H9 (cell line): ENCODE data around the gene DIS3L. TPM values are rescaled to one million over a fixed set of nuclear protein-coding genes. Genes with fewer than 3 reads are reported as not detected.
"Not testable (repeated sequence)": the region's sequence is repeated elsewhere in the genome, so short reads cannot be mapped to it uniquely, and the experiment has no call there.

Experiments
- DNase-seq: peaks from one replicate; pipeline ENCODE4 v3.0.0-alpha.2; 2017
- H2AFZ ChIP-seq: one replicate; pipeline ENCODE4 v1.6.1; 2013; ENCODE audit warnings: mild to moderate bottlenecking, low read length, control low read depth, moderate library complexity
- H2AK5ac ChIP-seq: 2 replicates; pipeline ENCODE4 v1.6.1; 2013; ENCODE audit warnings: low read length, control low read depth, mixed read lengths; ENCODE audit not compliant: insufficient read length
- H2BK120ac ChIP-seq: one replicate; pipeline ENCODE4 v1.6.1; 2013; ENCODE audit warnings: low read depth, mild to moderate bottlenecking, low read length, control low read depth, inconsistent platforms; ENCODE audit not compliant: poor library complexity, severe bottlenecking
- H2BK12ac ChIP-seq: 2 replicates; pipeline ENCODE4 v1.6.1; 2013; ENCODE audit warnings: low read length, control low read depth, mixed read lengths, low read depth; ENCODE audit not compliant: insufficient read length
- H2BK15ac ChIP-seq: 2 replicates; pipeline ENCODE4 v1.6.1; 2013; ENCODE audit warnings: low read depth, low read length, control low read depth
- H2BK20ac ChIP-seq: one replicate; pipeline ENCODE4 v1.6.1; 2013; ENCODE audit warnings: low read depth, mild to moderate bottlenecking, low read length, control low read depth, inconsistent platforms; ENCODE audit not compliant: poor library complexity, severe bottlenecking
- H2BK5ac ChIP-seq: 2 replicates; pipeline ENCODE4 v1.6.1; 2013; ENCODE audit warnings: low read length, control low read depth, mixed read lengths; ENCODE audit not compliant: insufficient read length
- H3K14ac ChIP-seq: 2 replicates; pipeline ENCODE4 v1.6.1; 2013; ENCODE audit warnings: low read length, control low read depth; ENCODE audit not compliant: insufficient read depth
- H3K18ac ChIP-seq: 2 replicates; pipeline ENCODE4 v1.6.1; 2013; ENCODE audit warnings: low read depth, mild to moderate bottlenecking, mixed read lengths, low read length, control low read depth; ENCODE audit not compliant: insufficient read length
- H3K23ac ChIP-seq: 2 replicates; pipeline ENCODE4 v1.6.1; 2013; ENCODE audit warnings: low read length, control low read depth, mixed read lengths, low read depth; ENCODE audit not compliant: insufficient read length
- H3K23me2 ChIP-seq: 2 replicates; pipeline ENCODE4 v1.6.1; 2013; ENCODE audit warnings: low read depth, mild to moderate bottlenecking, mixed read lengths, low read length, control low read depth; ENCODE audit not compliant: insufficient read length, poor library complexity, severe bottlenecking
- H3K27ac ChIP-seq: 2 replicates; pipeline ENCODE4 v1.5.1; 2013; ENCODE audit warnings: low read length, control low read depth, mixed read lengths, low read depth; ENCODE audit not compliant: insufficient read length
- H3K27me3 ChIP-seq: 2 replicates; pipeline ENCODE4 v1.6.1; 2013; ENCODE audit warnings: low read length, control low read depth, inconsistent platforms; ENCODE audit not compliant: insufficient read depth
- H3K4ac ChIP-seq: 2 replicates; pipeline ENCODE4 v1.6.1; 2013; ENCODE audit warnings: low read depth, mild to moderate bottlenecking, control low read depth, inconsistent platforms, low read length, moderate library complexity
- H3K4me1 ChIP-seq: 2 replicates; pipeline ENCODE4 v1.6.1; 2013; ENCODE audit warnings: low read length, control low read depth, inconsistent platforms; ENCODE audit not compliant: insufficient read depth
- H3K4me2 ChIP-seq: 2 replicates; pipeline ENCODE4 v1.6.1; 2013; ENCODE audit warnings: low read length, control low read depth, mixed read lengths; ENCODE audit not compliant: insufficient read length, insufficient read depth
- H3K56ac ChIP-seq: 2 replicates; pipeline ENCODE4 v1.6.1; 2013; ENCODE audit warnings: low read depth, mild to moderate bottlenecking, mixed read lengths, low read length, control low read depth; ENCODE audit not compliant: insufficient read length
- H3K79me1 ChIP-seq: 2 replicates; pipeline ENCODE4 v1.6.1; 2013; ENCODE audit warnings: low read depth, mild to moderate bottlenecking, moderate library complexity, low read length, control low read depth, inconsistent platforms; ENCODE audit not compliant: insufficient read depth, poor library complexity, severe bottlenecking
- H3K79me2 ChIP-seq: 2 replicates; pipeline ENCODE4 v1.6.1; 2013; ENCODE audit warnings: low read length, control low read depth, inconsistent platforms; ENCODE audit not compliant: insufficient read depth
- H3K9ac ChIP-seq: 2 replicates; pipeline ENCODE4 v1.6.1; 2013; ENCODE audit warnings: low read length, control low read depth, mixed read lengths; ENCODE audit not compliant: insufficient read length; ENCODE audit errors: extremely low read depth
- H3K9me3 ChIP-seq: one replicate; pipeline ENCODE4 v1.6.1; 2013; ENCODE audit warnings: low read depth, low read length, inconsistent platforms; ENCODE audit not compliant: control insufficient read depth
- H3T11ph ChIP-seq: one replicate; pipeline ENCODE4 v1.6.1; 2013; ENCODE audit warnings: mild to moderate bottlenecking, low read length, control low read depth, inconsistent platforms
- H4K20me1 ChIP-seq: one replicate; pipeline ENCODE4 v1.6.1; 2013; ENCODE audit not compliant: control insufficient read depth, insufficient read length, insufficient read depth
- H4K5ac ChIP-seq: 2 replicates; pipeline ENCODE4 v1.6.1; 2013; ENCODE audit warnings: low read depth, mild to moderate bottlenecking, mixed read lengths, low read length, control low read depth; ENCODE audit not compliant: insufficient read length
- H4K8ac ChIP-seq: replicated peaks from 2 replicates; pipeline ENCODE4 v1.6.1; 2013; ENCODE audit warnings: low read length, control low read depth, mixed read lengths, low read depth; ENCODE audit not compliant: insufficient read length
- H4K91ac ChIP-seq: 2 replicates; pipeline ENCODE4 v1.6.1; 2013; ENCODE audit warnings: low read depth, mild to moderate bottlenecking, moderate library complexity, mixed read lengths, low read length, control low read depth; ENCODE audit not compliant: insufficient read length
- H3K27ac Mint-ChIP-seq, 3 experiments: 2 replicates in 2 of 3; 3 replicates in 1 of 3; pipeline ENCODE4 v1.8.0; 2020 to 2021; ENCODE audit warnings: mixed read lengths in 3 of 3, mild to moderate bottlenecking in 1 of 3, moderate library complexity in 1 of 3
- H3K27me3 Mint-ChIP-seq: 2 replicates; pipeline ENCODE4 v1.8.0; 2021; ENCODE audit warnings: low read depth, mild to moderate bottlenecking, moderate library complexity, mixed read lengths
- H3K36me3 Mint-ChIP-seq, 3 experiments: 2 replicates in 2 of 3; 3 replicates in 1 of 3; pipeline ENCODE4 v1.8.0; 2020 to 2021; ENCODE audit warnings: low read depth in 3 of 3, mixed read lengths in 3 of 3; ENCODE audit not compliant: insufficient read depth in 1 of 3
- H3K4me1 Mint-ChIP-seq, 2 experiments: 2 replicates each; pipeline ENCODE4 v1.8.0; 2020; ENCODE audit warnings: mixed read lengths in 2 of 2
- H3K4me3 Mint-ChIP-seq, 2 experiments: 2 replicates in 1 of 2; 3 replicates in 1 of 2; pipeline ENCODE4 v1.8.0; 2020 to 2021; ENCODE audit warnings: mild to moderate bottlenecking in 2 of 2, mixed read lengths in 2 of 2, moderate library complexity in 1 of 2
- H3K9me3 Mint-ChIP-seq, 2 experiments: 2 replicates in 1 of 2; 3 replicates in 1 of 2; pipeline ENCODE4 v1.8.0; 2020; ENCODE audit warnings: mild to moderate bottlenecking in 2 of 2, mixed read lengths in 2 of 2, moderate library complexity in 1 of 2
- WGBS: extraction: QIAGEN DNeasy Blood & Tissue Kit; methylation state at CpG from one replicate; pipeline ENCODE4 v1.1.7; 2013; ENCODE audit warnings: missing lambda C conversion rate, low lambda C conversion rate, mixed read lengths; ENCODE audit not compliant: insufficient read length; ENCODE audit errors: extremely low coverage; 5-methylcytosine and 5-hydroxymethylcytosine counted together
- total RNA-seq: library from RNA; stranded (reverse); gene quantifications from 2 replicates; pipeline ENCODE4 v1.2.1, GENCODE V29; 2021
- TF ChIP-seq, protein P1 (sequence below): fragments of 200-600 bp; sonication (generic); conservative IDR thresholded peaks from 3 replicates; pipeline ENCODE4 v1.8.0; 2021; ENCODE audit warnings: antibody characterized with exemption, mild to moderate bottlenecking

DIS3L gene
- total RNA-seq, 1 experiment from 2014 or later, result 30.2 TPM

- Histone ChIP-seq H3K14ac (no peak overlapping the region), H2BK20ac (no peak overlapping the region), H2BK120ac (no peak overlapping the region), H4K8ac (no peak overlapping the region), H4K91ac (no peak overlapping the region), H2BK15ac (no peak overlapping the region), H3K18ac (no peak overlapping the region), H3K27me3 (no peaks in the 10 kb centered on the region), H3K23ac (no peak overlapping the region), H2AK5ac (no peak overlapping the region), H3K4me2 (no peak overlapping the region), H3K4ac (no peak overlapping the region), H3K23me2 (no peaks in the 10 kb centered on the region), H3K9ac (no peak overlapping the region), H3K9me3 (no peaks in the 10 kb centered on the region), H3K56ac (no peak overlapping the region), H2BK5ac (no peak overlapping the region), H3K4me1 (no peaks in the 10 kb centered on the region), H3K27ac (no peak overlapping the region), H4K5ac (no peak overlapping the region), H3K79me1 (no peaks in the 10 kb centered on the region), H2AFZ (no peak overlapping the region), H4K20me1 (no peaks in the 10 kb centered on the region), H3K79me2 (no peaks in the 10 kb centered on the region), H2BK12ac (no peak overlapping the region), H3T11ph (no peak overlapping the region)
- no peak for DNase-seq
- Mint-ChIP-seq H3K36me3 (peaks cover 25 to 73% (median 62%) of the 10 kb centered on the region in 3 experiments; a peak in 6 of 7 replicates), H3K9me3 (no peaks in the 10 kb centered on the region), H3K4me1 (0 out of 4 replicates have a peak, but pooled peaks cover 0 to under 1% of the 10 kb centered on the region in 2 experiments), H3K27ac (no peak overlapping the region; a peak in 1 of 7 replicates), H3K27me3 (no peaks in the 10 kb centered on the region), H3K4me3 (no peak overlapping the region)
- TF ChIP-seq, protein P1, sequence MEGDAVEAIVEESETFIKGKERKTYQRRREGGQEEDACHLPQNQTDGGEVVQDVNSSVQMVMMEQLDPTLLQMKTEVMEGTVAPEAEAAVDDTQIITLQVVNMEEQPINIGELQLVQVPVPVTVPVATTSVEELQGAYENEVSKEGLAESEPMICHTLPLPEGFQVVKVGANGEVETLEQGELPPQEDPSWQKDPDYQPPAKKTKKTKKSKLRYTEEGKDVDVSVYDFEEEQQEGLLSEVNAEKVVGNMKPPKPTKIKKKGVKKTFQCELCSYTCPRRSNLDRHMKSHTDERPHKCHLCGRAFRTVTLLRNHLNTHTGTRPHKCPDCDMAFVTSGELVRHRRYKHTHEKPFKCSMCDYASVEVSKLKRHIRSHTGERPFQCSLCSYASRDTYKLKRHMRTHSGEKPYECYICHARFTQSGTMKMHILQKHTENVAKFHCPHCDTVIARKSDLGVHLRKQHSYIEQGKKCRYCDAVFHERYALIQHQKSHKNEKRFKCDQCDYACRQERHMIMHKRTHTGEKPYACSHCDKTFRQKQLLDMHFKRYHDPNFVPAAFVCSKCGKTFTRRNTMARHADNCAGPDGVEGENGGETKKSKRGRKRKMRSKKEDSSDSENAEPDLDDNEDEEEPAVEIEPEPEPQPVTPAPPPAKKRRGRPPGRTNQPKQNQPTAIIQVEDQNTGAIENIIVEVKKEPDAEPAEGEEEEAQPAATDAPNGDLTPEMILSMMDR, result no peak
- WGBS, result no CpG with 5 or more reads among the region's 14 CpGs
Measured at GRCh38 chr15:66328771-66329170, 35.4 kb downstream of the DIS3L start.

DNA sequence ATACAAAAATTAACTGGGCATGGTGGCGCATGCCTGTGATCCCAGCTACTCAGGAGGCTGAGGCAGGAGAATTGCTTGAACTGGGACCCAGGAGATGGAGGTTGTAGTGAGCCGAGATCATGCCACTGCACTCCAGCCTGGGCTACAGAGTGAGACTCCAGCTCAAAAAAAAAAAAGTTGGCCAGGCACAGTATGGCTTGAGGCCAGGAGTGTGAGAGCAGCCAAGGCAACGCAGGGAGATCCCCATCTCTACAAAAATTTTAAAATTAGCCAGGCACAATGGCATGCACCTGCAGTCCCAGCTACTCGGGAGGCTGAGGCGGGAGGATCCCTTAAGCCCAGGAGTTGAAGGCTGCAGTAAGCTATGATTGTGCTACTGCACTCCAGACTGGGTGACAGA is 55.2 kb downstream of the DIS3L start:
- H3K79me2 ChIP-seq, H3K4ac ChIP-seq, H4K20me1 ChIP-seq, H3T11ph ChIP-seq, H3K23ac ChIP-seq, H3K27me3 Mint-ChIP-seq, H2AFZ ChIP-seq, H3K79me1 ChIP-seq, H3K9ac ChIP-seq, H2BK12ac ChIP-seq, H3K4me2 ChIP-seq, H4K8ac ChIP-seq, H3K27me3 ChIP-seq, H3K4me1 ChIP-seq, H2BK120ac ChIP-seq, H2AK5ac ChIP-seq, H4K5ac ChIP-seq, DNase-seq, H3K27ac Mint-ChIP-seq, H3K4me1 Mint-ChIP-seq, H3K18ac ChIP-seq, H3K56ac ChIP-seq, H2BK15ac ChIP-seq, H2BK20ac ChIP-seq, H3K4me3 Mint-ChIP-seq, H4K91ac ChIP-seq, H3K14ac ChIP-seq, H2BK5ac ChIP-seq, H3K9me3 Mint-ChIP-seq, H3K9me3 ChIP-seq, H3K27ac ChIP-seq, H3K23me2 ChIP-seq: not testable (repeated sequence)
- peaks cover 34 to 72% (median 48%) of the 10 kb centered on the region in 3 experiments; a peak in 6 of 7 replicates for H3K36me3 Mint-ChIP-seq
- no CpG with 5 or more reads among the region's 5 CpGs for WGBS
